Stomach smooth muscle (tissue), 2 donors: ENCODE measurements around the gene SEMA3G.

Experiments
- H3K27ac ChIP-seq: one replicate; pipeline ENCODE4 v1.7.0; 2013; ENCODE audit warnings: mild to moderate bottlenecking, low read length, inconsistent platforms
- H3K27me3 ChIP-seq, 2 donors: one replicate each; pipeline ENCODE4 v1.7.0; 2013; ENCODE audit warnings: low read length in 2 of 2; ENCODE audit not compliant: insufficient read depth in 2 of 2, control insufficient read depth in 1 of 2
- H3K36me3 ChIP-seq, 2 donors: one replicate each; pipeline ENCODE4 v1.7.0; 2013; ENCODE audit warnings: low read length in 2 of 2; ENCODE audit not compliant: control insufficient read depth in 2 of 2, insufficient read depth in 2 of 2
- H3K4me1 ChIP-seq: one replicate; pipeline ENCODE4 v1.7.0; 2013; ENCODE audit warnings: low read length; ENCODE audit not compliant: control insufficient read depth, insufficient read depth
- H3K4me3 ChIP-seq, 2 donors: one replicate each; pipeline ENCODE4 v1.7.0; 2013; ENCODE audit warnings: low read length in 2 of 2
- H3K9ac ChIP-seq, 2 donors: one replicate each; pipeline ENCODE4 v1.7.0; 2013; ENCODE audit warnings: low read length in 2 of 2, mild to moderate bottlenecking in 1 of 2
- H3K9me3 ChIP-seq, 2 donors: one replicate each; pipeline ENCODE4 v1.7.0; 2013; ENCODE audit warnings: low read length in 2 of 2; ENCODE audit not compliant: control insufficient read depth in 2 of 2
- donor health status: healthy.
- donor health status: Pancreatic carcinoma.

SEMA3G gene

DNA sequence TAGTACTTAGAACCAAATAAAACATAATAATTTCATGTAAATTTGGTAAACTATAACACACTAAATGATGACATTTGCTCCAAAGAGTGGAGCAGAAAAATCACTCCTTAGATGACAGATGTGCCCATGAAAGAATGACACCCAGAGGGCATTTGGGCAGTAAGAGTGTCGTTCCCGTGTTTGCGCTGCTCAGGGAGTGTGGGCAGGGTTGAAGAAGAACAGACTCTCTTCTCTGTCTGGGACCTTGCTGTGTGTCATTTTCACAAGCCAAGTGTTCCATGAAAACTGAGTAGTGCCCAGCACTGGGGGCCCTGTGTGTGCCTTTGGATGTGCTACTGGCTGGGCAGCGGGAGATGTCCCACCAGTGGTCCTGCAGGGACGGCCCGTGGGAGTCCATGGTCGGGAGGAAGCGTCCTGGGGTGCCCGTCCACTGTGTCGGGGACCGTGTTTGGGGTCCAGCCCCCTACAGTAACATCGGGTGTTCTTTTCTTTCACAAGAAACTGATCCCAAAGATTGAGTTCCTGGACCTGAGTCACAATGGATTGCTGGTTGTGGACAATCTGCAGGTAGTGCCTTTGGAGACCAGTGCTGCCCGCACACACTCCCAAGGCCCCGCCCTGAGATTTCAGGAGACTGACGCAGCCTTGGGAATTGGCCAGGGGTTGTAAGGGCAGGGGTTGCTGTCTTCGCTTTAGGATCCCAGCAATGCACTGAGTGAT lies 32.3 kb upstream of the SEMA3G start:
- H3K4me3 ChIP-seq: no peak overlapping the region
- H3K9ac ChIP-seq: no peak overlapping the region
- peaks cover 2% of the 10 kb centered on the region for H3K4me1 ChIP-seq
- no peaks in the 10 kb centered on the region for H3K27me3 ChIP-seq
- H3K9me3 ChIP-seq: no peaks in the 10 kb centered on the region
- no peak overlapping the region for H3K27ac ChIP-seq
- peaks cover 70 to 87% of the 10 kb centered on the region in 2 donors for H3K36me3 ChIP-seq

DNA sequence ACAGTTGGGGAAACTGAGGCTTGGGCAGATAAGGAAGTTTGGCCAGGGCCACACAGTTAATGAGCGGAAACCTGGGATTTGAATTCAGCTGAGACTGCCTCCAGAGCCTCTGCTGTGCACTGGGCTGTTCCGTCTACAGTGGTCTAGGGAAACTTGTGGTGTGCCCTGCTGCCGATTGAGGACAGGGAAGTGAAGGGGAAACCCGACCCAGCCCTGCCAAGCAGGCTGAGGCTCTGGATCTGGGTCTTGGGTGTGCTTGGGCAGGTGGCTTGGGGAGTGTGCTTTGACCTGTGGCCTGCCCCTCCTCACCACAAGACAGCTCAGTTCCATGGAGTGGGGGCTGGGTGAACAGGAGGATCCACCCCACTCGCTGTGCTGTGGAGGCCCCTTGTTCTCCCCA lies 28.1 kb upstream of the SEMA3G start:
- H3K9me3 ChIP-seq: no peaks in the 10 kb centered on the region
- H3K27me3 ChIP-seq: no peaks in the 10 kb centered on the region
- no peak overlapping the region for H3K27ac ChIP-seq
- no peak overlapping the region for H3K9ac ChIP-seq
- H3K4me1 ChIP-seq: peaks cover 14% of the 10 kb centered on the region
- no peak overlapping the region for H3K4me3 ChIP-seq
- H3K36me3 ChIP-seq: peaks cover 37 to 68% of the 10 kb centered on the region in 2 donors

DNA sequence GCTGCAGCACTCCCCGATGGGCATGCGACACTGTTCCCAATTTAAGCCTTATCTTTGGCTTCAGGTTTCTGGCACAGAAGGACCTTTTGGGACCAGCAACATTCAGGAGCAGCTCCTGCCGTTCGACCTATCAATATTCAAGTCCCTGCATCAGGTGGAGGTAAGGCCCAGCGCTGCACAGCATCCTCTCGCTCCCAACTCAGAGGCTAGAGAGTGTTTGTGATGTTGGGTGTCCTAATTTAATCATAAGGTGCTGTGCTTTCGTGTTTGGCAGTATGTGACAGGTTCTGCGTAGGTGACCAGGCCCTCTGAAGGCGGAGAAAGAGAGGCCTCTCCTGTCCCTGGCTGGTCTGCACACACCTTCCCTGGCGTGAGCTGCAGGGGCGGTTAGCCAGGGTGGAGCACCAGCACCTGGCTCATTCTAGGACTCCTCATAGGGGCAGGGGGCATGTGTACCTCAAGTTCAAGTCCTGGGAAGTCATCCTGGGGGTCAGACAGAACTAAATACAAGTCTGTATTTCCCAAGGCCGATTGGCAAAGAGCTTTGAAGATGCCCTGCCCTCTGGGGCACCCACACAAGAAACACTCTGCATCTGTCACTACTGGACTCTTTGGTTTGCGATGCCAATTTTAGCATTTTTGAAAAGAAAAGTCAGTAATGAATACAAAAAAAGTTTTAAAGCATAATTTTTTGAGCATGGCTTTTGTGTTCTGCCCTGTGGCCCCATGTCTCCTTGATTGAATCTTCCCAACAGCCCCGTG lies 27.5 kb upstream of the SEMA3G start:
- H3K4me1 ChIP-seq: peaks cover 14% of the 10 kb centered on the region
- H3K4me3 ChIP-seq: no peak overlapping the region
- H3K9ac ChIP-seq: no peak overlapping the region
- no peaks in the 10 kb centered on the region for H3K27me3 ChIP-seq
- H3K9me3 ChIP-seq: no peaks in the 10 kb centered on the region
- H3K36me3 ChIP-seq: peaks cover 31 to 62% of the 10 kb centered on the region in 2 donors
- no peak overlapping the region for H3K27ac ChIP-seq

DNA sequence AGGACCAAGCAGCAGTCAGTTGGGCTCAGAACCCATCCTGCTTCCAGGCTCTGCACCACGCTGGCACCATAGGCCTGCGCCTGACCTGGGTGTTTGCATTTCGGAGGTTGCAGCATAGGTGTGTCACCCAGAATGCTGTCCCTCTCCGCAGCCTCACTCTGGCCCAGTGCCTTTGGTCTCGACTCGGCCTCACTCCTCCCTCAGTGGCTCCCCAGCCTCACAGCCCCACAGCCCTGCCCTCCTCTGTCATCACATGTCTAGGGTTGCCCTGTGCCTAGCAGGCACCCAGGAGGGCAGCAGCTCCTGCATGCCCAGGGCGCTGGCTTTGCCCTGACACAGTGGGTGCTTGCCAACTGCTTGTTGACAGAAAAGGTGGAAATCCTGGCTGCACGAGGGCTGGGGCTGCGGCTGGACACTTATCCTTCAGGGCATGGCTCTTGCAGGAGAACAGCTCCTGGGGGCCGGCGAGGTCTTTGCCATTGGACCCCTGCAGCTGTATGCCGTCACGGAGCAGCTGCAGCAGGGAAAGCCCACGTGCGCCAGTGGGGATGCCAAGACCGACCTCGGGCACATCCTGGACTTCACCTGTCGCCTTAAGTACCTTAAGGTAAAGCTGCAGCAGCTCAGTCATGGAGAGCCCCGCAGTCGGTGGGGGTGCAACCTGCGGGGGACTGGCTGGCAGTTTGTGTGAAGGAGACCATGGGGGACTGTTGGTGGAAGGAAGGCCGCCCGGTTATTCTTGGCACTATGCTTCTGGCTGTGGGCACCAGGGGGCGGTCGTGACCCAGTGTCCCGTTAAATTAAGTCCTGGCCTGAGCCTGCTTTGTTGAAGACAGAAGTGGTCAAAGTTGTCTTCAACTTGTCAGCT lies 26.7 kb upstream of the SEMA3G start:
- H3K27ac ChIP-seq: no peak overlapping the region
- H3K4me1 ChIP-seq: peaks cover 14% of the 10 kb centered on the region
- no peaks in the 10 kb centered on the region for H3K9me3 ChIP-seq
- H3K9ac ChIP-seq: no peak overlapping the region
- no peak overlapping the region for H3K4me3 ChIP-seq
- peaks cover 29 to 55% of the 10 kb centered on the region in 2 donors for H3K36me3 ChIP-seq
- no peaks in the 10 kb centered on the region for H3K27me3 ChIP-seq

DNA sequence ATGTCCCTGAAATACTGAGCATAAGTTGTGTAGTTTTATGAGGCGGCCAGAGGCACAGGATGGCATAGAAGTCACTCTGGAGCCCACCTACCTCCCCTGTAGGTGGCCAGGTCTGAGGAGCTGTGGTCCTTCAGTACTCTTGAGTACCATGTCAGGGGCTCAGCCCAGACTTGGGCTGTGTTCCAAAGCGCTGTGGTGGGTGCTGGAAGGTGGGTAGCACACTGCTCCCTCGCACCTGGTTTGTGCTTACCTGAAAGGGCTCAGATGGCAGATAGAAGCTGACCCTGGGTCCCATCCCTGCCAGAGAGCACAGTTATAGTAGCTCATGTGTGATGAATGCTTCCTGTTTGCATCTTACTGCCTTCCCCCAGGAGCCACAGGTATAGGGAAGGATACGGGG lies 26.0 kb upstream of the SEMA3G start:
- no peaks in the 10 kb centered on the region for H3K9me3 ChIP-seq
- H3K27ac ChIP-seq: no peak overlapping the region
- no peak overlapping the region for H3K9ac ChIP-seq
- H3K4me3 ChIP-seq: no peak overlapping the region
- H3K36me3 ChIP-seq: peaks cover 24 to 50% of the 10 kb centered on the region in 2 donors
- H3K4me1 ChIP-seq: peaks cover 14% of the 10 kb centered on the region
- no peaks in the 10 kb centered on the region for H3K27me3 ChIP-seq

DNA sequence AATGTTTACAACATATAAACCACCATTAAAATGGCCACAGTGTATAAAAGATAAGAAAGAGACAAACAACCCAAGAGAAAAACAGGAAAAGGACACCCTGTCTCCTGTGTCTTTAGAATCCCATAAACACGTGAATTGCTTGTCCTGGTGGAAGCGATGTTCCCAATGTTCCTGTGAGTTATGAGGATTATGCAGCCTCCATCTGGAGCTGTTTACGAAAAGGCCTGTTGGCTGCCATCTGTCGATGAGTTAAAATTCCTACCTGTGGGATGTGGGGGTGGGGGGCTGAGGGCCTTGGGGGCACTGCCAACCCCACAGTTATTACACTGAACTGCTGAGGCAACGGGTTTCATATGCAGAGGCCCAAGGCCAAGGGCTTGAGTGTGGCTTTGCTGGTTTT lies 24.1 kb upstream of the SEMA3G start:
- Histone ChIP-seq H3K4me1 (peaks cover 14% of the 10 kb centered on the region), H3K4me3 (no peak overlapping the region), H3K27ac (no peak overlapping the region), H3K9me3 (no peaks in the 10 kb centered on the region), H3K36me3 (peaks cover 22 to 45% of the 10 kb centered on the region in 2 donors), H3K9ac (no peak overlapping the region), H3K27me3 (no peaks in the 10 kb centered on the region)

DNA sequence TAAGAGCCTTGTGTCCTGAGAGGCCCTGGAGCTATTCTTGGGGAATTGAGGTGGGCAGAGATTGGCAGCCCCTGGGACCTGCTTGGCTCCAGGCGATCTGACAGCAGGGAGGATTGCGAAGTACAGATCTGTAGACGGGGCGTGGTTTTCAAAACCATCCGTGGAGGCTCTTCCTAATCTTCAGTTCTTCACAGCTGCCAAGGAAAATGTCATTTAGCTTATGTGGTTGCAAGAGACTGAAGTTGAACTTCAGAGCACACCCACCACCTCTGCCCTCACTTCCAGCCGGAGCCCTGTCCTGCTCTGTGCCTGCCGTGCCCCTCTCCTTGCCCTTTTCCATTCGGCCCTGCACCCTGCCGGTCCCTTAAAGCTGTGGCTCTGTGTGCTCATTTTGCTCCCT lies 23.4 kb upstream of the SEMA3G start:
- peaks cover 14% of the 10 kb centered on the region for H3K4me1 ChIP-seq
- H3K9me3 ChIP-seq: no peaks in the 10 kb centered on the region
- H3K9ac ChIP-seq: no peak overlapping the region
- H3K27ac ChIP-seq: no peak overlapping the region
- no peak overlapping the region for H3K4me3 ChIP-seq
- peaks cover 16 to 39% of the 10 kb centered on the region in 2 donors for H3K36me3 ChIP-seq
- H3K27me3 ChIP-seq: no peaks in the 10 kb centered on the region

DNA sequence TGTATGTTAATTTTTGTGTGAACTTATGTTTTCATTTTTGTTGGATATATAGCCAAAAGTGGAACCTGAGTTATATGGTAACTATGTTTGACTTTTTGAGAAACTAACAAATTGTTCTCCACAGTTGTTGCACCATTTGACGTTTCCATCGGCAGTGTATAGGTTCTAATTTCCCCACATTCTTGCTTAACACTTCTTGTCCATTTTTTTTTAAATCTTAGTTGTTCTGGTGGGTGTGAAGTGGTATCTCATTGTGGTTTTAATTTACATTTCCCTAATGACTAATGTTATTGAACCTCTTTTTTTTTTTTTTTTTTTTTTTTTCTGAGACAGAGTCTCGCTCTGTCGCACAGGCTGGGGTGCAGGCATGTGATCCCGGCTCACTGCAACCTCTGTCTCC lies 18.5 kb upstream of the SEMA3G start:
- Histone ChIP-seq H3K4me3 (no peak overlapping the region), H3K36me3 (peaks cover 25 to 31% of the 10 kb centered on the region in 2 donors), H3K4me1 (peaks cover 4% of the 10 kb centered on the region)

DNA sequence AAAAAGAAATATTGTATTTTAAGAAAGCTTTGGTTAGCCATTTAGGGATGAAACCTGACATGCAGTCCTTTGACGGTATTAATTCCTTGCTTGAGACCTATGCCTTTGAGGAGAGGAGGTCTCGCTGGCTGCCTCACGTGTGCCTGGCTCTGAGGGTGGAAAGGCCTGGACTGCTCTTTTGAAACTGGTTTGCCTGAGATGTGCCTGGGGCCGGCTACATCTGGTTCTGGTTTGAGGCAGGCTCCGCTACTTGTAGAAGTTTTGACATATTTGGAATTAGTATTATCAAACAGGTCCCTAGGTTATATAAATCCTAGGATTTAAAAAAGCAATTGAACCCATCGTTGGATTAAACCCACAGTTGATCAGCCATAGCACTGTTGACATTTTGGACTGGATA lies 17.0 kb upstream of the SEMA3G start:
- Histone ChIP-seq H3K27me3 (no peaks in the 10 kb centered on the region), H3K9ac (no peak overlapping the region), H3K27ac (no peak overlapping the region), H3K9me3 (no peaks in the 10 kb centered on the region), H3K4me3 (no peak overlapping the region), H3K36me3 (peaks cover 31 to 41% of the 10 kb centered on the region in 2 donors), H3K4me1 (peaks cover 7% of the 10 kb centered on the region)

More for the DNA sequence above, 18.5 kb upstream of the SEMA3G start:
- Histone ChIP-seq H3K9ac (no peak overlapping the region), H3K27me3 (no peaks in the 10 kb centered on the region), H3K27ac (no peak overlapping the region), H3K9me3 (no peaks in the 10 kb centered on the region)

DNA sequence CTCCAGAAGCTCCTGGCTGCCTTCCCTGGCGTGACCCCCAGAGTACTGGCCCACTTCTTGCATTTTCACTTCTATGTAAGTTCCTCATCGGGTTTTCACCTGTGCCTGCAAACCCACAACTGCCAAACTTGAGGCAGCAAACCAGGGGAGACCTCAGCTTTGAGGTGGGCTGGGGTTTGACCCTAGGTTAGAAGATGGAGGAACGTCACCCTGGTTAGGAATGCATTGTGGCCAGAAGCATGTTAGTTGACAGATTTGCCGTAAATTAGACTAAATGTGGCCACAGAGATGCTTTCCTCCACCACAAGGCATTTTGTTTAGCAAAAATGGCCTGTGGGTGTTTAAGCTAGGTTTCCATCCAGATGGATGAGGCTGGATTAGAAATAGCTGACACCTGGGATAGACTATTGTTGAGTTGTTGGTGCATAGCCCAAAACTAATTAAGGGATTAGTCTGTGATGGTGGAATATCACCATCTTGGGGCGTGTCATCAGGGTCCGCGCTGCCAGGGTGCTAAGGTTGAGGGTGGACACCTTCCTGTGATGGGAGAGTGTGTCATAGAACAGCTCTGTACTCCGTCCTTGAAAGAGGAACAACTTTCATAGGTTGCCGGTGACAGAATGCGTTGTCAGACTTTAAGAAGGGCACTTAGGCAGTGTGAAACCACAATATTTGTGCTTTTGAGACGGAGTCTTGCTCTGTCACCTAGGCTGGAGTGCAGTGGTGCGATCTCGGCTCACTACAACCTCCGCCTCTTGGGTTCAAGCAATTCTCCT lies 14.1 kb upstream of the SEMA3G start:
- Histone ChIP-seq H3K27ac (no peak overlapping the region), H3K36me3 (peaks cover 27 to 31% of the 10 kb centered on the region in 2 donors)

More for the DNA sequence above, 14.1 kb upstream of the SEMA3G start:
- H3K9me3 ChIP-seq: no peaks in the 10 kb centered on the region
- H3K4me1 ChIP-seq: peaks cover 27% of the 10 kb centered on the region
- no peak overlapping the region for H3K9ac ChIP-seq
- H3K4me3 ChIP-seq: no peak overlapping the region
- no peaks in the 10 kb centered on the region for H3K27me3 ChIP-seq
